GM12872 (cell line): Measurements from ENCODE around the gene IFTAP.

Experiments used
- CTCF ChIP-seq: IDR thresholded peaks from 3 replicates; pipeline ENCODE4 v1.5.1; 2011; ENCODE audit warnings: low read depth, mild to moderate bottlenecking, low read length, moderate library complexity; ENCODE audit not compliant: insufficient read depth

The IFTAP gene

GRCh38 chr11:36672815-36673450, 78.6 kb downstream of the IFTAP start:
- TF ChIP-seq CTCF = peak; percentile 69; the same call in 2 of the 3 replicates

DNA sequence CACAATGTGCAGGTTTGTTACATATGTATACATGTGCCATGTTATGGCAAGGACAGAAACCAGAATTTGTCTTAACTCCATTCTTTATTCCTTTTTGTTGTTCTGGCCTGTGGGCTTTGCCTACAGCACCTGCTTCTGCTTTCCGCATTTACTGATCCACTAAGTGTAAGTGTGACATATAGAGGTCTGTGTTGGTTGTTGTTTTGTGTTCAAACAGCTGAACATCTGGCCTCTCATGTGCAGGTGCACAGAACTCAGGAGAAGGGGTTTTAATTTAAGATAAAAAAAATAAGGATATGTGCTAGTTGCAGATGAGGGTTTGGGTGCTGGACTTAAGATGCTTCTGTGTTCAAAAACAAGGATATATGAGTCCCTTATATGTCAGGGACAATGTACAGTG, 89.5 kb downstream of the IFTAP start:
- no peak for TF ChIP-seq CTCF

DNA sequence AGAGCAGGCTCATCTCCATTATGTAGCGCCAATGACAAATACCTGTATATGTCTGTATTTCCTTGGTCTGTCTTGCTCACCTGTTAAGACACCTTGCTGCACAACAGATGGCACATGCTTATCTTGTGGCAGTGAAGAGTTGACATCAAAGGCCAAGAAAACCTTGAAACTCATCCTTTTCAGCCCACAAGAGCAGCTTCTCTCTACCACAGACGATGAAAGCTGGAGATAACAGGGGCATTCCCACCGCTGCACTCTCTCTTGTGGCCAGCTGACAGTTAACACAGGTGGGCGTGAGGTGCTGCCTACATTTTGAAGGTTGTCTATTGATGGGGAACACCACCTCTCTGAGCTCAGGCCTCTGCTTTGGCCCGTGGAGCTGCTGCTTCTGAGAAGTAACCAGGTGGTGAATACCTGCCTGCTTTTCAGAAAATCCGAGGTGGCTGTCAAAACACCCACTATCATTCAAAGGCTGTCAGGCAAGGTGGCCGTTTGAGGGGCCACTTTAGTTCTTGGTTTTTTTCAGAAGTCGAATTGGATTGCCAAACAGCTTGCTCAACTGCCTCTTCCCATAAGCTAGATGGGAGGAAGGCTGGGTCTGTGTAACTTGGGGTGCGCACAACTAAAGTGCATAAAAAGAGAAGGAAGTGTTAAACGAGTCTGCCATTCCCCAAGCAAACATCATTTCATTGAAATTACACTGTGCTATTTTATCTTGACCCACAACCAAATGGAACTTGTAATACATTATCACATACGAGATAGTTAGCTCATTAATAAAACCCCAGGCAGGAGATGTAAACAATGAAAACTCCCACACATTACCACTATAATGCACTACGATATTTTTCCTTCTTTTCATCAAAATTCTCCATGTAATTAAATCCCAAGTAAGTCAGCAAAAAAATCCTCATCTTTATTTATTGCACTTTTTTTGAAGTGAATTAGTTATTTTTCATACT, 90.8 kb downstream of the IFTAP start:
- no peak for TF ChIP-seq CTCF

DNA sequence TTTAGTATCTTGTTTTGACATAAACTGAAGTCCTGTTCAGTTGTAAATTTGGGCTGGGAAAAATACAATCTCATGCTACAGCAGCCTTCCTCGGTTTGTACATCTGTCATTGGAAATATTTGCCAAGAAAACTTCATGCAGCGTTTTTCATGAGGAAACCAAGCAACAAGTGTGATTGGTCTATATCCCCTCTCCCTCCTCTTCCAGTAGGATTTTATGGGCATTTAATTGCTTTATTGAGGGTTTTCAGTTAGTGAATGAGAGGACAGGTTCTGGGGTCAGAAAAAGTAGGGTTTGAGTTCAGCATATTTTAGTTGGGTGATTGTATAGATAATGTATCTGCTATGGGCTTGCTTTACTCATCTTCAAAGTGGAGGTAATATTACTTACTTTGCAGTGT, 93.8 kb downstream of the IFTAP start:
- TF ChIP-seq CTCF = no peak

DNA sequence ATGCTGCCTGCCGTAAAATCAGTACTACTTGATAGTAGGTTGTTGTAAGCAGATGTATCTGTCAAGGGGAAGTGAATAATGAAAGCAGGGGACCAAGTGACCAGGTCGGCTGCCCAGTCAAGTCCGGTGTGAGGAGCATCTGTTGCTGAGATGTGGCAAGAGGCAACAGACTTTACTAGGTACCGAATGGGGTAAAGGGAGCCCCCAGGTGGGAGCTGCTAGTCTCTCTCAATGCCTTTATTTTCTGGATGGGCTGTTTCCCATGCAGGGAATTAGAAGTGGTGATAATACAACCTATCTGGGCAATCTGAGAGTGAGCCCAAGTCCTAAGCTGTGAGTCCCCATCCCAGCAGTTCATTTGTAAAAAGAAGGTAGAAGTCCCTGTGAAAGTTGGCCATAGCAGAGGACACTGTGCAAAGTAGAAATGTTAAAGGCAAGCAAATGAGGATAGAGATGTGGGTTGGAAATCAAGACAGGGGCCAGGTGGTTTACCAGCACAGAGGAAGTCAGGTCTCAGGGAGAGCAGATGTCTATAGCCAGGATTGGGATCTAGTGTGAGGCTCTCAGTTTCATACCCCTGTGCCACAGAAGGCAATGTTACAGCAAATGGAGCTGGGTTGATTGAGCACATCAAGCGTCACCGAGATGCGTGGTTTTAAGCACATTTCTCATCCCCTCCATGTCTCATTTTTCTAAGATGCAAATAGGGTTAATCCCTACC, 94.4 kb downstream of the IFTAP start:
- no peak for TF ChIP-seq CTCF

DNA sequence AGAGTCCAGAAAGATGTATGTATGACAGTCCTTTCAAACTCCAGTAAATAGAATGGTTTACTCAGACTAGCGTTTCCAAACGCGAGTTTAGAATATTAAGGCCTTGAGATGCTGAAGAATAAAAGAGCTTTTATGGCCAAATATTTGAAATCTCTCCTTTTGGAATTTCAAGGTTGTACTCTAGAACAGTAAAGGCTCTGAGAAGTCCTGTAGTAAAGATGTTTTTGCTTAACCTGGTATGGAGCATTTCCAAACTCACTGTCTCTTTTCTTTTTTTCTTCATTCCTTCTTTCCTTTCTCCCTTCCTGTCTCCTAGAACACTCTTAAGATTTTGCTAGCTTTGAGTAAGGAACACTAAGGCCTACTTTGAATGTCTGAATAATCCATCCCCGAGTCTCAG, 95.1 kb downstream of the IFTAP start:
- no peak for TF ChIP-seq CTCF

- no peak for TF ChIP-seq CTCF
Measured at GRCh38 chr11:36692704-36693103, 98.4 kb downstream of the IFTAP start.
